Posterior cingulate gyrus (tissue), 11 donors: ENCODE measurements around the gene MXRA7.

ENCODE experiments used
- DNase-seq, 10 donors: peaks; one replicate each; pipeline versions ENCODE4 v3.0.0 to v3.0.0-alpha.2; 2020 to 2021; ENCODE audit warnings: mixed read lengths in 3 of 10
- intact Hi-C: fragments of 100-400 bp; cut with DNase I; formaldehyde crosslinking; loops from one replicate; pipeline ENCODE4 v1.15.1; 2023

The MXRA7 gene

GRCh38 chr17:76635039-76635438, 75.7 kb downstream of the MXRA7 start:
- intact Hi-C loops: no loop called here
- DNase-seq: no peak

GRCh38 chr17:76633628-76634328, 77.0 kb downstream of the MXRA7 start:
- DNase-seq: no peak

GRCh38 chr17:76631821-76632565, 78.8 kb downstream of the MXRA7 start:
- intact Hi-C loops: no loop called here
- no peak for DNase-seq

More at GRCh38 chr17:76633628-76634328, 77.0 kb downstream of the MXRA7 start:
- intact Hi-C loops: no loop called here

GRCh38 chr17:76630151-76630550, 80.6 kb downstream of the MXRA7 start:
- intact Hi-C loops: no loop called here
- no peak for DNase-seq
